ENCODE measurements around the gene ZNF613. TPM values are rescaled to one million over a fixed set of nuclear protein-coding genes. Genes with fewer than 3 reads are reported as not detected.

The ZNF613 gene
- total and polyA plus RNA-seq, 2 donors (not counting 1 experiment from before 2014, with no cell fraction given), result 3.0 to 7.0 TPM

Other genes starting within 250 kb of the ZNF613 start
- 2.8 and 4.0 TPM in 2 replicates for gene SPACA6, start 234.1 kb upstream of the ZNF613 start, total RNA-seq
- gene SPACA6, start 234.1 kb upstream of the ZNF613 start, polyA plus RNA-seq, result 3.3 and 4.9 TPM in 2 replicates
- gene HAS1, start 203.5 kb upstream of the ZNF613 start, total RNA-seq, result not detected in 2 replicates
- gene HAS1, start 203.5 kb upstream of the ZNF613 start, polyA plus RNA-seq, result not detected in 2 replicates
- 0.17 TPM in 1 of 2 replicates, not detected in the other for gene FPR1, start 175.6 kb upstream of the ZNF613 start, total RNA-seq
- gene FPR1, start 175.6 kb upstream of the ZNF613 start, polyA plus RNA-seq, result 0.78 and 1.1 TPM in 2 replicates
- gene FPR2, start 166.3 kb upstream of the ZNF613 start, total RNA-seq, result not detected in 2 replicates
- 0.04 TPM in 1 of 2 replicates, not detected in the other for gene FPR2, start 166.3 kb upstream of the ZNF613 start, polyA plus RNA-seq
- 0.44 and 0.51 TPM in 2 replicates for gene FPR3, start 132.3 kb upstream of the ZNF613 start, total RNA-seq
- not detected in 2 replicates for gene FPR3, start 132.3 kb upstream of the ZNF613 start, polyA plus RNA-seq
- 26.0 and 27.9 TPM in 2 replicates for gene ZNF577, start 39.5 kb upstream of the ZNF613 start, total RNA-seq
- gene ZNF577, start 39.5 kb upstream of the ZNF613 start, polyA plus RNA-seq, result 12.8 and 15.9 TPM in 2 replicates
- gene ZNF649, start 22.5 kb upstream of the ZNF613 start, total RNA-seq, result 35.7 and 36.3 TPM in 2 replicates
- gene ZNF649, start 22.5 kb upstream of the ZNF613 start, polyA plus RNA-seq, result 3.8 and 4.1 TPM in 2 replicates
- gene ZNF350, start 59.4 kb downstream of the ZNF613 start, total RNA-seq, result 50.2 and 53.0 TPM in 2 replicates
- 6.0 and 13.9 TPM in 2 replicates for gene ZNF350, start 59.4 kb downstream of the ZNF613 start, polyA plus RNA-seq
- 16.8 and 24.5 TPM in 2 replicates for gene ZNF615, start 80.7 kb downstream of the ZNF613 start, total RNA-seq
- 5.0 and 6.2 TPM in 2 replicates for gene ZNF615, start 80.7 kb downstream of the ZNF613 start, polyA plus RNA-seq
- gene ZNF614, start 100.9 kb downstream of the ZNF613 start, total RNA-seq, result 12.3 and 14.3 TPM in 2 replicates
- 3.5 and 6.5 TPM in 2 replicates for gene ZNF614, start 100.9 kb downstream of the ZNF613 start, polyA plus RNA-seq
- gene ZNF432, start 121.4 kb downstream of the ZNF613 start, total RNA-seq, result 25.0 and 28.7 TPM in 2 replicates
- 5.1 and 9.6 TPM in 2 replicates for gene ZNF432, start 121.4 kb downstream of the ZNF613 start, polyA plus RNA-seq
- 50.8 and 54.5 TPM in 2 replicates for gene ZNF841, start 168.3 kb downstream of the ZNF613 start, total RNA-seq
- 7.4 and 13.4 TPM in 2 replicates for gene ZNF841, start 168.3 kb downstream of the ZNF613 start, polyA plus RNA-seq
- 13.8 and 14.2 TPM in 2 replicates for gene ZNF616, start 212.5 kb downstream of the ZNF613 start, total RNA-seq
- gene ZNF616, start 212.5 kb downstream of the ZNF613 start, polyA plus RNA-seq, result 1.2 and 1.4 TPM in 2 replicates
- 42.0 and 46.4 TPM in 2 replicates for gene ZNF836, start 244.1 kb downstream of the ZNF613 start, total RNA-seq
- gene ZNF836, start 244.1 kb downstream of the ZNF613 start, polyA plus RNA-seq, result 8.1 and 9.1 TPM in 2 replicates

Data from B cell (primary cell).